Breast epithelium (tissue), 4 donors: ENCODE results near the gene DNAJB12. TPM values are rescaled to one million over a fixed set of nuclear protein-coding genes. Genes with fewer than 3 reads are reported as not detected.
A peak's percentile ranks its signal among the peaks of the same experiment; 100 is the strongest.

Experiments
- DNase-seq, 2 donors: peaks; one replicate each; pipeline ENCODE4 v3.0.0-alpha.2; 2019; ENCODE audit warnings: low spot score in 2 of 2
- H3K27ac ChIP-seq, 2 donors: fragments of 200-600 bp; sonication (generic) in 1 of 2; one replicate each; pipeline ENCODE4 v1.5.1; 2016 to 2019; ENCODE audit warnings: mild to moderate bottlenecking in 1 of 2
- H3K27me3 ChIP-seq, 2 donors: fragments of 200-600 bp; sonication (generic) in 1 of 2; one replicate each; pipeline versions ENCODE4 v1.5.1 to v1.6.0; 2017 to 2019; ENCODE audit warnings: control low read depth in 1 of 2, mild to moderate bottlenecking in 1 of 2
- H3K36me3 ChIP-seq: fragments of 200-600 bp; one replicate; pipeline ENCODE4 v1.5.1; 2019
- H3K4me1 ChIP-seq, 2 donors: fragments of 200-600 bp; sonication (generic); one replicate each; pipeline ENCODE4 v1.5.1; 2016 to 2019; ENCODE audit warnings: control low read depth in 1 of 2
- H3K4me3 ChIP-seq, 3 donors: fragments of 200-600 bp; sonication (generic); 1 replicate in 2 of 3; 2 replicates in 1 of 3; pipeline ENCODE4 v1.5.1; 2016 to 2019; ENCODE audit warnings: mild to moderate bottlenecking in 3 of 3, moderate library complexity in 2 of 3
- H3K9me3 ChIP-seq, 2 donors: fragments of 200-600 bp; sonication (generic) in 1 of 2; one replicate each; pipeline ENCODE4 v1.5.1; 2016 to 2019; ENCODE audit warnings: control low read depth in 1 of 2
- POLR2A ChIP-seq: fragments of 450-650 bp; IDR thresholded peaks from one replicate; pipeline ENCODE4 v1.6.1; 2016; ENCODE audit warnings: antibody characterized with exemption, mild to moderate bottlenecking, moderate library complexity
- POLR2AphosphoS5 ChIP-seq, 3 donors: sonication (generic); formaldehyde crosslinking; IDR thresholded peaks; one replicate each; pipeline ENCODE4 v1.6.1; 2017; ENCODE audit warnings: antibody characterized with exemption in 3 of 3
- intact Hi-C: fragments of 100-400 bp; cut with DNase I; formaldehyde crosslinking; loops from one replicate; pipeline ENCODE4 v1.15.1; 2023; ENCODE audit warnings: low total_unique reads
- total RNA-seq, 3 donors: library from RNA; depleted of rRNA; stranded (reverse); fragments of >200 nt; gene quantifications; one replicate each; pipeline ENCODE4 v1.1.0, GENCODE V29; 2016
- TF ChIP-seq, protein P1 (sequence below), 3 donors: fragments of 450-650 bp; IDR thresholded peaks; one replicate each; pipeline ENCODE4 v1.5.1; 2016 to 2017; ENCODE audit warnings: antibody characterized with exemption in 3 of 3, mild to moderate bottlenecking in 3 of 3, moderate library complexity in 3 of 3

The DNAJB12 gene
- total RNA-seq, 3 donors from 2014 or later: 38.4 to 48.1 (median 38.7) TPM

DNA sequence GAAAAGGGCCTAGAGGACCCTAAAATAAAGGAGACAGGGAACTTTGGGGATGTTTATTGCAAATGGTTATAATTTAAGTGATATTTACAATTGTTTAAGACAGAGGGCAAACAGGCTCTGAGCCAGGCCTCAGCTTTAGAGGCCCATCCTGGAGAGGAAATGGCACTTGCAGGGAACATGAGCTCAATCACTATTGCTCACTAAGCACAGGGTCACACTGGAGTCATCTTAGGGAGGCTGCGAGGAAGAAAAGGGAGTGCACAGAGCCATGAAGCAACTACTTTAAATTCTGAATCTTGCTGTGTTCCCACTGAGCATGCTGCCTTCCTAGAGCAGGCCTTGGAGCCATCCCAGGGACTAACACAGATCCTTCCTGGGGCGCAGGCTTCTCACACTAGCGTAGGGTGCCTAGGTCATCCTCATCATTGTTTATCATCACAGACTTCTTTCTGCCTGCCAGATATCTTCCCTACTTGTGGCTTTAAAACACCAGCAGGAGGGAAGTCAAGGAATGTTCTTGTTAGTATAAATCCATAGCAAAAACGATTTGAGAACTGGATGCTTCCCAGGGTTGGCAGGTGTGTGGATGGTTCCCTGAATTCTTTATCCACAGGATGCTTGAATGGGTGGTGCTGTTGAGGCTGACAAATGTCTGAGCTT lies 12.7 kb upstream of the DNAJB12 start:
- Histone ChIP-seq H3K4me1 (peaks cover 3 to 5% of the 10 kb centered on the region in 2 donors), H3K27ac (no peak overlapping the region), H3K4me3 (no peak overlapping the region), H3K9me3 (no peaks in the 10 kb centered on the region), H3K36me3 (no peaks in the 10 kb centered on the region), H3K27me3 (no peaks in the 10 kb centered on the region)
- intact Hi-C loops: no loop called here
- DNase-seq: no peak
- TF ChIP-seq, protein P1, sequence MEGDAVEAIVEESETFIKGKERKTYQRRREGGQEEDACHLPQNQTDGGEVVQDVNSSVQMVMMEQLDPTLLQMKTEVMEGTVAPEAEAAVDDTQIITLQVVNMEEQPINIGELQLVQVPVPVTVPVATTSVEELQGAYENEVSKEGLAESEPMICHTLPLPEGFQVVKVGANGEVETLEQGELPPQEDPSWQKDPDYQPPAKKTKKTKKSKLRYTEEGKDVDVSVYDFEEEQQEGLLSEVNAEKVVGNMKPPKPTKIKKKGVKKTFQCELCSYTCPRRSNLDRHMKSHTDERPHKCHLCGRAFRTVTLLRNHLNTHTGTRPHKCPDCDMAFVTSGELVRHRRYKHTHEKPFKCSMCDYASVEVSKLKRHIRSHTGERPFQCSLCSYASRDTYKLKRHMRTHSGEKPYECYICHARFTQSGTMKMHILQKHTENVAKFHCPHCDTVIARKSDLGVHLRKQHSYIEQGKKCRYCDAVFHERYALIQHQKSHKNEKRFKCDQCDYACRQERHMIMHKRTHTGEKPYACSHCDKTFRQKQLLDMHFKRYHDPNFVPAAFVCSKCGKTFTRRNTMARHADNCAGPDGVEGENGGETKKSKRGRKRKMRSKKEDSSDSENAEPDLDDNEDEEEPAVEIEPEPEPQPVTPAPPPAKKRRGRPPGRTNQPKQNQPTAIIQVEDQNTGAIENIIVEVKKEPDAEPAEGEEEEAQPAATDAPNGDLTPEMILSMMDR (IDR thresholded peaks at IDR 0.05): no peak
- TF ChIP-seq POLR2AphosphoS5 (IDR thresholded peaks at IDR 0.05): no peak
- TF ChIP-seq POLR2A: no peak

DNA sequence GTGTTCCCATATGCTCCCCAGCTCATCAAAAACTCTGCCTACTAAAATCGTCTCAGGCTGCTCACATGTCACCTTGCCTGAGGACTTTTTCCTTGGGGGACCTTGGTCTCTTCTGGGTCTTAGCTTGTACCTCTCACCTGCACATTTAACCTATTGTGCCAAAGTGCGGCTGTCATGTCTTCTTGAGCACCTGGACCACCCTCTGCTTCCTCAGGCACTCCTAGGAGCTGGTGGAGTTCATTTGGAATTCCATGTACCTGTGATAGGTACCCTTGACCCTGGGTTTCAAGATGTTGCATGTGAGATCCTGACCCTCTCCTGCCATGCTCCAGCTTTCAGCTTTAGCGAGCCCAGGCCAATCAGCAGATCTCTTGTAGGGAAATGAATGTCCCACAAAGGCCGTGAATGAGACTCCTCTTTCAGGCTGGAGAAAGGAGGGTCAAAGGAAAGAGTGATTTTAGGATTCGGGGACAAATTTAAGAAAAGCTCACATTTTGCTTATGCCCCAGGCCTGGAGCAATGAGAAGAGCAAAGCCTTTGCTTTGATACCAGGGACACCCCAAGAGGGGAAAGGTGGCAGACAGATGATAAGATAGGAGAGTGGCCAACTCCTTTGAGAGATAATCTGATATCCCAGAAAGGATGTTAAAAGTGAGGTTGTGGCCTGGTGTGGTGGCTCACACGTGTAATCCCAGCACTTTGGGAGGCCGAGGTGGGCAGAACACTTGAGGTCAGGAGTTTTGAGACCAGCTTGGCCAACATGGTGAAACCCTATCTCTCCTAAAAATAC lies 10.6 kb upstream of the DNAJB12 start:
- TF ChIP-seq POLR2AphosphoS5 (IDR thresholded peaks at IDR 0.05): no peak
- TF ChIP-seq, protein P1 (IDR thresholded peaks at IDR 0.05): no peak
- no peak for TF ChIP-seq POLR2A
- H3K27ac ChIP-seq: peak overlapping the region in 1 of 2 donors; percentile 50
- H3K36me3 ChIP-seq: no peaks in the 10 kb centered on the region

DNA sequence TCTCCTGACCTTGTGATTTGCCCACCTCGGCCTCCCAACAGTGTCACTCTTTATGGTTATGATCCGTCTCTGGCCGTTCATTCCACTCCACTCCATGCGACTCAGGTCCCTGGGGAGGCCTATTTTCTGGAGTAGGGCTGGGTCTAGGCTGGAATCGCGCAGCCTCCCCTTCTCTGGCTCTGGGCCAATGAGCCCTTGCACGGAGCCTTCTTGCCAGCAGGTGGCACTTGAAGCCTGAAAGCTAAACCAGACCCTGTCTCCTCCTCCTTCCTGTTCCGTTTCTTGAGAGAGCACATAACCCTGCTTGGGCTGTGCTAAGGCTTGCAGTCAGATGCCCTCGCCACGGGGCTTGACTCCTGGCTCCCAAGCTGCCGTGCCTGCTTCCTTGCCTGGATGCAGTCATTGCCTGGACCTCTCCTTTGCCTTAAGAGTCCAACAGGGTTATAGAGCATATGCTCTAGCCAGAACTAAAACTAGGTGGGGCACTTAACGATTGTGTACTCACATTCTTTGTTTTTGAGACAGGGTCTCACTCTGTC lies 9.6 kb upstream of the DNAJB12 start:
- intact Hi-C loops: no loop called here
- Histone ChIP-seq H3K27me3 (no peaks in the 10 kb centered on the region), H3K36me3 (no peaks in the 10 kb centered on the region), H3K9me3 (no peaks in the 10 kb centered on the region), H3K4me1 (peaks cover 3 to 5% of the 10 kb centered on the region in 2 donors), H3K27ac (peak overlapping the region; percentile 25 to 50), H3K4me3 (peak overlapping the region in 2 of 3 donors; percentile 16 to 49)
- peak; percentile 74 to 82 for DNase-seq
- TF ChIP-seq, protein P1 (IDR thresholded peaks at IDR 0.05): peak; percentile 65 to 96 (median 95)
- TF ChIP-seq POLR2A (no peak), POLR2AphosphoS5 (IDR thresholded peaks at IDR 0.05) (peak; percentile 63 to 91 (median 79))

More for the DNA sequence above, 10.6 kb upstream of the DNAJB12 start:
- Histone ChIP-seq H3K4me3 (no peak overlapping the region), H3K27me3 (no peaks in the 10 kb centered on the region), H3K4me1 (peaks cover 3 to 5% of the 10 kb centered on the region in 2 donors), H3K9me3 (no peaks in the 10 kb centered on the region)
- DNase-seq: no peak
- intact Hi-C loops: no loop called here

DNA sequence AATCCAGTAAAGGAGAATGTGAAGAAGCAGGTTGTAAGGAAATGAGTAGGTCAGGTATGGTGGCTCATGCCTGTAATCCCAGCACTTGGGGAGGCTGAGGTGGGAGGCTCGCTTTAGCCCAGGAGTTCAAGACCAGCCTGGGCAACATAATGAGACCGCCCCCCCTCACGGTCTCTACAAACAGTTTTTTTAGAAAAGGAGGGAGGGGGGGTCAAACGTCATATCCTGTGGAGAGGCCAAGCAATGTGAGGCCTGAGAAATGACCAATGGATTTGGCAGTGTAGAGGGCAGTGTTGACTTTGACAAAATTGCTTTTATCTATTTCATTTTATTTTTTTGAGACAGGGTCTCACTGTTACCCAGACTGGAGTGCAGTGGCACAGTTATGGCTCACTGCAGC lies 2.3 kb upstream of the DNAJB12 start:
- Histone ChIP-seq H3K27ac (no peak overlapping the region), H3K4me1 (peaks cover 8 to 11% of the 10 kb centered on the region in 2 donors), H3K9me3 (no peaks in the 10 kb centered on the region), H3K27me3 (no peaks in the 10 kb centered on the region), H3K36me3 (no peaks in the 10 kb centered on the region), H3K4me3 (no peak overlapping the region)
- DNase-seq: no peak
- TF ChIP-seq POLR2A (no peak), POLR2AphosphoS5 (IDR thresholded peaks at IDR 0.05) (no peak)
- TF ChIP-seq, protein P1 (IDR thresholded peaks at IDR 0.05): no peak
- intact Hi-C loops: no loop called here

DNA sequence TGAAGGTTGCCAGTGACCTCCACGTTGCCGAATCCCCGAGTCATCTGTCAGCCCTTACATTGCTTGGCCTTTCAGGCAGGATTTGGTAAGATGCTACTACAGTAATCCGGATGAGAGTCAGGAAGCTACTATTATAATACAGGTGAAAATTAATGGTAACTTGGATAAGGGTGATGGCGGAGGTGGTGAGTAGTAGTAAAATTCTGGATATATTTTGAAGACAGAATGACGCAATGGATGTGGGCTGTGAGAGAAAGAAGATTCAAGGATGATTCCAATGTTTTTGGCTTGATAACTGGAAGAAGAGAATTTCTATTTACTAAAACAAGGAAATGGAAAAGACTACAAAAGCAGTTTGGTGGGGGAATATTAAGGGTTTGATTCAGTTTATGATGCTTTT lies 1.4 kb upstream of the DNAJB12 start:
- Histone ChIP-seq H3K27me3 (no peaks in the 10 kb centered on the region), H3K36me3 (no peaks in the 10 kb centered on the region), H3K9me3 (no peaks in the 10 kb centered on the region), H3K4me1 (peaks cover 8 to 11% of the 10 kb centered on the region in 2 donors), H3K4me3 (no peak overlapping the region), H3K27ac (no peak overlapping the region)
- no peak for DNase-seq
- intact Hi-C loops: no loop called here
- TF ChIP-seq, protein P1 (IDR thresholded peaks at IDR 0.05): no peak
- TF ChIP-seq POLR2A (no peak), POLR2AphosphoS5 (IDR thresholded peaks at IDR 0.05) (no peak)
